ENCODE results near the gene KIAA1217. TPM values are rescaled to one million over a fixed set of nuclear protein-coding genes. Genes with fewer than 3 reads are reported as not detected.

Gene KIAA1217
- total and polyA plus RNA-seq, 2 of the 4 experiments (the other 2 are of a cell fraction), result 3.4 to 4.4 TPM

DNA sequence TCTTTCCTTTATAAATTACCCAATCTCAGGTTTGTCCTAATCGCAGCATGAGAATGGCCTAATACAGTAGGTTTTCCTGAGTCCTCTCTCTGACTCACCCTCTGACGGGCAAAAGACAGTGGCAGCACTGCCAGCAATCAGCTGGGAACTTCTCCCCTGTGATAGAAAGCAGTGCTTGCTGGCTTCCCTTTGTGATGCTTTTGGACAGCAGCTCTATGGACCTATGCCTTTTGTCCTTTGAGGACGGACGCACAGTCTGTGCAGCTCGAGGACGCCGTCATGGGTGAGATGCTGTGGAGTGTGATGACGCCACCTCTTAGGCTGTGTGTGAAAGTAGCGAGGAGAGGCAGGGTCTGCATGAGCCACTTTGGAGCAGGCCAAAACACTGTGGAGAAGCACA lies 68.8 kb downstream of the KIAA1217 start:
- Histone ChIP-seq H3K9me1 (ENCODE audit: insufficient read depth, low read length) (no peaks in the 10 kb centered on the region), H3K4me3 (ENCODE audit: insufficient read depth, low read depth, low read length) (no peak overlapping the region), H3K79me1 (ENCODE audit: low read depth in 1 of 2, low read length in 2 of 2) (no peaks in the 10 kb centered on the region), H4K8ac (ENCODE audit: low read depth in 2 of 2, low read length in 2 of 2) (no peak overlapping the region), H4K5ac (ENCODE audit: low read depth, low read length) (no peak overlapping the region), H3K27ac (ENCODE audit: insufficient read depth, low read length) (no peak overlapping the region), H2BK15ac (ENCODE audit: low read depth, low read length) (no peak overlapping the region), H3K23ac (ENCODE audit: low read depth, low read length) (no peak overlapping the region), H3K14ac (replicated peaks; ENCODE audit: low read depth, low read length) (no peak overlapping the region), H3K18ac (ENCODE audit: low read depth, low read length) (no peak overlapping the region), H3K27me3 (ENCODE audit: control insufficient read depth, insufficient read depth, low read length) (no peaks in the 10 kb centered on the region), H4K20me1 (ENCODE audit: insufficient read depth, low read length) (no peaks in the 10 kb centered on the region), H4K91ac (ENCODE audit: insufficient read depth, low read depth, low read length) (no peak overlapping the region), H2BK120ac (ENCODE audit: low read depth, low read length) (no peak overlapping the region), H3K36me3 (ENCODE audit: control insufficient read depth, insufficient read depth, low read length) (no peaks in the 10 kb centered on the region), H3K9me3 (ENCODE audit: control insufficient read depth, insufficient read depth, low read length) (no peaks in the 10 kb centered on the region), H3K9ac (ENCODE audit: low read depth, low read length) (no peak overlapping the region), H3K4me1 (ENCODE audit: control insufficient read depth, insufficient read depth, low read length) (no peaks in the 10 kb centered on the region), H2AFZ (replicated peaks; ENCODE audit: low read length, poor library complexity) (no peak overlapping the region), H2BK20ac (ENCODE audit: low read depth, low read length) (no peak overlapping the region), H2BK5ac (ENCODE audit: low read depth, low read length, poor library complexity, severe bottlenecking) (no peak overlapping the region), H3K4ac (ENCODE audit: low read depth, low read length) (no peak overlapping the region), H2AK9ac (replicated peaks; ENCODE audit: low read depth, low read length, poor library complexity) (no peak overlapping the region), H3K56ac (ENCODE audit: extremely low read depth, insufficient read depth, low read length) (no peak overlapping the region), H3K4me2 (ENCODE audit: low read depth, low read length) (no peak overlapping the region), H2AK5ac (ENCODE audit: low read depth, low read length) (no peak overlapping the region)
- in situ Hi-C loops (cut with MboI; ENCODE audit: low sequenced_read_pairs), result no loop called here
- ChIA-PET CTCF (no interaction called here), POLR2A (ENCODE audit: unreplicated experiment) (no interaction called here)
- no peak for TF ChIP-seq CHD1 (IDR thresholded peaks at IDR 0.05; ENCODE audit: low read depth, low read length)
- TF ChIP-seq POLR2A (IDR thresholded peaks at IDR 0.05; ENCODE audit: low read depth, low read length), result no peak
- TF ChIP-seq MAZ (IDR thresholded peaks at IDR 0.05; ENCODE audit: borderline replicate concordance, low read depth, low read length), result no peak
- no peak for TF ChIP-seq MXI1 (IDR thresholded peaks at IDR 0.05; ENCODE audit: borderline replicate concordance, low read depth, low read length)
- no peak for TF ChIP-seq SMC3 (IDR thresholded peaks at IDR 0.05; ENCODE audit: low read depth, low read length)
- TF ChIP-seq MAFK (IDR thresholded peaks at IDR 0.05; ENCODE audit: low read depth, low read length), result no peak
- TF ChIP-seq RCOR1 (IDR thresholded peaks at IDR 0.05; ENCODE audit: insufficient replicate concordance, low read length), result no peak
- 95% methylated on average over 4 of the region's 9 CpGs; no CpG with 5 or more reads in 1 of the 2 experiments for WGBS, 2 experiments (ENCODE audit: extremely low coverage in 2 of 2, insufficient read length in 1 of 2)
- DNase-seq (no peak), ATAC-seq (ENCODE audit: low read depth) (no peak)
- dilution Hi-C loops (cut with HindIII; ENCODE audit: low sequenced_read_pairs, unreplicated experiment), result no loop called here
- no TSS peak for BruUV-seq (replicated peaks)
- intact Hi-C loops (cut with micrococcal nuclease), result no loop called here
